ENCODE measurements around the gene NME7. TPM values are rescaled to one million over a fixed set of nuclear protein-coding genes. Genes with fewer than 3 reads are reported as not detected.

NME7 gene
- total RNA-seq, 1 donor = 4.0 TPM

- Histone ChIP-seq H3K4me3 (ENCODE audit: low read length) (no peak overlapping the region), H3K27me3 (ENCODE audit: insufficient read depth, low read length) (no peaks in the 10 kb centered on the region), H3K4me1 (ENCODE audit: insufficient read depth, low read length) (no peaks in the 10 kb centered on the region), H3K9me3 (ENCODE audit: low read depth, low read length) (no peaks in the 10 kb centered on the region)
Observed at GRCh38 chr1:169085911-169086310, 281.7 kb downstream of the NME7 start.

Other genes with a start within 250 kb of the NME7 start
- 11.1 TPM for gene BLZF1, start 398 bp upstream of the NME7 start, total RNA-seq
- gene CCDC181, start 59.7 kb upstream of the NME7 start, total RNA-seq = not detected
- 7.0 TPM for gene SLC19A2, start 118.1 kb upstream of the NME7 start, total RNA-seq
- 13.9 TPM for gene F5, start 218.7 kb upstream of the NME7 start, total RNA-seq